Measurements from ENCODE around the gene COL4A1.

- no peak for TF ChIP-seq TARDBP (IDR thresholded peaks at IDR 0.05)
- TF ChIP-seq SP1 (IDR thresholded peaks at IDR 0.05) = no peak
- TF ChIP-seq L3MBTL2 (conservative IDR thresholded peaks at IDR 0.05) = no peak; the same call in 1 of the 2 replicates
- TF ChIP-seq ZNF384 (IDR thresholded peaks at IDR 0.05) = no peak
- no peak for TF ChIP-seq CTBP1 (IDR thresholded peaks at IDR 0.05; ENCODE audit: borderline replicate concordance)
- no peak for TF ChIP-seq FOXA1 (IDR thresholded peaks at IDR 0.05)
- no peak for TF ChIP-seq HDGF (IDR thresholded peaks at IDR 0.05; ENCODE audit: borderline replicate concordance)
- no peak for TF ChIP-seq PKNOX1 (IDR thresholded peaks at IDR 0.05)
- TF ChIP-seq NFRKB (IDR thresholded peaks at IDR 0.05) = no peak
- TF ChIP-seq BHLHE40 (IDR thresholded peaks at IDR 0.05; ENCODE audit: borderline replicate concordance) = no peak
- TF ChIP-seq ARNT (IDR thresholded peaks at IDR 0.05) = no peak
These were observed 168.8 kb downstream of the COL4A1 start for GRCh38 chr13:110138010-110138699.

Data from HEK293T (cell line).